Muscle layer of duodenum (tissue), 2 donors: Measurements from ENCODE around the gene C4orf50.

Experiments used
- H3K27ac ChIP-seq: one replicate; pipeline ENCODE4 v1.7.0; 2013; ENCODE audit warnings: mild to moderate bottlenecking, low read length
- H3K27me3 ChIP-seq: one replicate; pipeline ENCODE4 v1.7.0; 2013; ENCODE audit warnings: low read depth, mild to moderate bottlenecking, control low read depth, low read length
- H3K36me3 ChIP-seq, 2 donors: one replicate each; pipeline ENCODE4 v1.7.0; 2013; ENCODE audit warnings: low read length in 2 of 2, control low read depth in 1 of 2, mild to moderate bottlenecking in 1 of 2; ENCODE audit not compliant: insufficient read depth in 2 of 2, control insufficient read depth in 1 of 2
- H3K4me1 ChIP-seq, 2 donors: one replicate each; pipeline ENCODE4 v1.7.0; 2013; ENCODE audit warnings: low read length in 2 of 2, mild to moderate bottlenecking in 2 of 2, control low read depth in 1 of 2, moderate library complexity in 1 of 2; ENCODE audit not compliant: insufficient read depth in 2 of 2, control insufficient read depth in 1 of 2
- H3K4me3 ChIP-seq, 2 donors: one replicate each; pipeline ENCODE4 v1.7.0; 2013; ENCODE audit warnings: low read length in 2 of 2, low read depth in 1 of 2, mild to moderate bottlenecking in 1 of 2
- H3K9me3 ChIP-seq, 2 donors: one replicate each; pipeline ENCODE4 v1.7.0; 2013; ENCODE audit warnings: low read length in 2 of 2, control low read depth in 1 of 2, mild to moderate bottlenecking in 1 of 2; ENCODE audit not compliant: control insufficient read depth in 1 of 2
- donor health status: healthy.

C4orf50 gene

GRCh38 chr4:6027392-6027791 is 9.2 kb upstream of the C4orf50 start:
- Histone ChIP-seq H3K27ac (no peak overlapping the region), H3K4me1 (no peaks in the 10 kb centered on the region), H3K36me3 (no peaks in the 10 kb centered on the region), H3K9me3 (no peaks in the 10 kb centered on the region), H3K4me3 (no peak overlapping the region), H3K27me3 (no peaks in the 10 kb centered on the region)

GRCh38 chr4:6024313-6024960 is 6.2 kb upstream of the C4orf50 start:
- H3K4me1 ChIP-seq = no peaks in the 10 kb centered on the region
- no peaks in the 10 kb centered on the region for H3K9me3 ChIP-seq
- no peaks in the 10 kb centered on the region for H3K27me3 ChIP-seq
- no peak overlapping the region for H3K27ac ChIP-seq
- no peaks in the 10 kb centered on the region for H3K36me3 ChIP-seq
- no peak overlapping the region for H3K4me3 ChIP-seq

- no peak overlapping the region for H3K4me3 ChIP-seq
- no peak overlapping the region for H3K27ac ChIP-seq
- no peaks in the 10 kb centered on the region for H3K4me1 ChIP-seq
- H3K27me3 ChIP-seq = no peaks in the 10 kb centered on the region
- no peaks in the 10 kb centered on the region for H3K9me3 ChIP-seq
- no peaks in the 10 kb centered on the region for H3K36me3 ChIP-seq
Observed at GRCh38 chr4:6023731-6024130, 5.5 kb upstream of the C4orf50 start.

- H3K27ac ChIP-seq = no peak overlapping the region
- H3K36me3 ChIP-seq = no peaks in the 10 kb centered on the region
- no peak overlapping the region for H3K4me3 ChIP-seq
Observed at GRCh38 chr4:6022607-6023288, 4.5 kb upstream of the C4orf50 start.

GRCh38 chr4:6021831-6022606 is 3.8 kb upstream of the C4orf50 start:
- Histone ChIP-seq H3K4me1 (no peaks in the 10 kb centered on the region), H3K27ac (no peak overlapping the region), H3K27me3 (no peaks in the 10 kb centered on the region)

More at GRCh38 chr4:6022607-6023288, 4.5 kb upstream of the C4orf50 start:
- H3K27me3 ChIP-seq = no peaks in the 10 kb centered on the region
- H3K4me1 ChIP-seq = no peaks in the 10 kb centered on the region
- no peaks in the 10 kb centered on the region for H3K9me3 ChIP-seq

GRCh38 chr4:6020613-6021012 is 2.4 kb upstream of the C4orf50 start:
- Histone ChIP-seq H3K36me3 (no peaks in the 10 kb centered on the region), H3K4me3 (no peak overlapping the region), H3K27ac (no peak overlapping the region), H3K27me3 (no peaks in the 10 kb centered on the region), H3K9me3 (no peaks in the 10 kb centered on the region), H3K4me1 (no peaks in the 10 kb centered on the region)

More at GRCh38 chr4:6021831-6022606, 3.8 kb upstream of the C4orf50 start:
- Histone ChIP-seq H3K36me3 (no peaks in the 10 kb centered on the region), H3K9me3 (no peaks in the 10 kb centered on the region), H3K4me3 (no peak overlapping the region)

- no peaks in the 10 kb centered on the region for H3K4me1 ChIP-seq
- no peaks in the 10 kb centered on the region for H3K36me3 ChIP-seq
- H3K9me3 ChIP-seq = no peaks in the 10 kb centered on the region
- no peak overlapping the region for H3K27ac ChIP-seq
- no peaks in the 10 kb centered on the region for H3K27me3 ChIP-seq
- H3K4me3 ChIP-seq = no peak overlapping the region
Observed at GRCh38 chr4:6019316-6020263, 1.4 kb upstream of the C4orf50 start.

- no peaks in the 10 kb centered on the region for H3K9me3 ChIP-seq
- no peak overlapping the region for H3K27ac ChIP-seq
- H3K4me1 ChIP-seq = no peaks in the 10 kb centered on the region
- no peaks in the 10 kb centered on the region for H3K27me3 ChIP-seq
- no peak overlapping the region for H3K4me3 ChIP-seq
- no peaks in the 10 kb centered on the region for H3K36me3 ChIP-seq
Observed at GRCh38 chr4:6017800-6018199, 431 bp downstream of the C4orf50 start.

GRCh38 chr4:6017030-6017429 is 1.2 kb downstream of the C4orf50 start:
- Histone ChIP-seq H3K4me1 (no peaks in the 10 kb centered on the region), H3K4me3 (no peak overlapping the region), H3K27ac (no peak overlapping the region), H3K27me3 (no peaks in the 10 kb centered on the region), H3K9me3 (no peaks in the 10 kb centered on the region), H3K36me3 (no peaks in the 10 kb centered on the region)

- Histone ChIP-seq H3K27ac (no peak overlapping the region), H3K4me3 (no peak overlapping the region), H3K27me3 (no peaks in the 10 kb centered on the region), H3K4me1 (no peaks in the 10 kb centered on the region), H3K36me3 (no peaks in the 10 kb centered on the region), H3K9me3 (no peaks in the 10 kb centered on the region)
Observed at GRCh38 chr4:6013564-6013963, 4.7 kb downstream of the C4orf50 start.

- H3K4me1 ChIP-seq = no peaks in the 10 kb centered on the region
- H3K27ac ChIP-seq = no peak overlapping the region
- H3K27me3 ChIP-seq = no peaks in the 10 kb centered on the region
- H3K36me3 ChIP-seq = no peaks in the 10 kb centered on the region
- no peak overlapping the region for H3K4me3 ChIP-seq
- no peaks in the 10 kb centered on the region for H3K9me3 ChIP-seq
Observed at GRCh38 chr4:6012200-6012599, 6.0 kb downstream of the C4orf50 start.
